ENCODE measurements around the gene TSSC4.

DNA sequence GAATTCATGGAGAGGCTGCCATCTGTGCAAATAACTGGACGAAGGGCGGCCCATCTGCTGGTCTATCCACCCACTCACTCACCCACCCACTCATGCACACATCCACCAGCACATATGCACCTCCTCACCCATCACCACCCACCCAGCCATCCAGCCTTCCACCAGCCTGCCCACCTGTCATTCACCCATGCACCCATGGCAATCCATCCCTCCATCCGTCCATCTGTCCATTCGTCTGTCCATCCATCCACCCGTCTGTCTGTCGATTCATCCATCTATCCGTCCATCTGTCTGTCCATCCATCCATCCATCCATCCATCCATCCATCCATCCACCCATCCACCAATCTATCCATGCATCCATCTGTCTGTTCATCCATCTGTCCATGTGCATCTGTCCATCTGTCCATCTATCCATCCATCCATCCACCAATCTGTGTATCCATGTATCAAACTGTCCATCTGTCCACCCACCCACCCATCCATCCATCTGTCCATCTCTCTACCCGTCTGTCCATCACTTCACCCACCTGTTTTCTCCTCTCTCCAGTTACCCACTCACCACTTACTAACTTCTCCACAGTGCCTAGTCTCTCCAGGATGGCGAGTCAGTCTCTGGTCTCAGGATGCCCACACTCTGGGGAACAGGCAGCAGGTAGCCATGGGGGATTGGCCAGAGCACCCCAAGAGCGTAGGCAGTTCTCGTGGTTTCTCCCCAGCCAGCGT is 34.9 kb downstream of the TSSC4 start:
- TF ChIP-seq, protein P1, sequence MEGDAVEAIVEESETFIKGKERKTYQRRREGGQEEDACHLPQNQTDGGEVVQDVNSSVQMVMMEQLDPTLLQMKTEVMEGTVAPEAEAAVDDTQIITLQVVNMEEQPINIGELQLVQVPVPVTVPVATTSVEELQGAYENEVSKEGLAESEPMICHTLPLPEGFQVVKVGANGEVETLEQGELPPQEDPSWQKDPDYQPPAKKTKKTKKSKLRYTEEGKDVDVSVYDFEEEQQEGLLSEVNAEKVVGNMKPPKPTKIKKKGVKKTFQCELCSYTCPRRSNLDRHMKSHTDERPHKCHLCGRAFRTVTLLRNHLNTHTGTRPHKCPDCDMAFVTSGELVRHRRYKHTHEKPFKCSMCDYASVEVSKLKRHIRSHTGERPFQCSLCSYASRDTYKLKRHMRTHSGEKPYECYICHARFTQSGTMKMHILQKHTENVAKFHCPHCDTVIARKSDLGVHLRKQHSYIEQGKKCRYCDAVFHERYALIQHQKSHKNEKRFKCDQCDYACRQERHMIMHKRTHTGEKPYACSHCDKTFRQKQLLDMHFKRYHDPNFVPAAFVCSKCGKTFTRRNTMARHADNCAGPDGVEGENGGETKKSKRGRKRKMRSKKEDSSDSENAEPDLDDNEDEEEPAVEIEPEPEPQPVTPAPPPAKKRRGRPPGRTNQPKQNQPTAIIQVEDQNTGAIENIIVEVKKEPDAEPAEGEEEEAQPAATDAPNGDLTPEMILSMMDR (IDR thresholded peaks at IDR 0.05): no peak
- TF ChIP-seq POLR2A (IDR thresholded peaks at IDR 0.05): no peak
